OCI-LY1 (cell line): ENCODE measurements around the gene IGFBP2.

Source experiments
- H2AFZ ChIP-seq: fragments of 200-600 bp; sonication (generic), shearing (Covaris generic); 2 replicates; pipeline ENCODE4 v1.6.0; 2014; ENCODE audit warnings: antibody characterized with exemption, mild to moderate bottlenecking, low read length
- H3F3A ChIP-seq: fragments of 200-600 bp; sonication (generic), shearing (Covaris generic); 2 replicates; pipeline ENCODE4 v1.6.0; 2014; ENCODE audit warnings: mild to moderate bottlenecking, antibody characterized with exemption, low read length, moderate library complexity; ENCODE audit not compliant: insufficient read depth
- H3K27ac ChIP-seq: fragments of 200-600 bp; sonication (generic); 2 replicates; pipeline ENCODE4 v1.5.1; 2014; ENCODE audit warnings: low read length, mixed run types, mild to moderate bottlenecking, low read depth; ENCODE audit not compliant: poor library complexity, severe bottlenecking
- H3K27me3 ChIP-seq: fragments of 200-600 bp; sonication (generic); 2 replicates; pipeline ENCODE4 v1.6.0; 2014; ENCODE audit warnings: antibody characterized with exemption, mild to moderate bottlenecking, low read length, moderate library complexity; ENCODE audit not compliant: insufficient read depth
- H3K36me3 ChIP-seq: fragments of 200-600 bp; sonication (generic); 2 replicates; pipeline ENCODE4 v1.6.1; 2014; ENCODE audit warnings: mild to moderate bottlenecking, antibody characterized with exemption, low read length, moderate library complexity, mixed read lengths; ENCODE audit not compliant: insufficient read depth
- H3K4me1 ChIP-seq: fragments of 200-600 bp; sonication (generic); 2 replicates; pipeline ENCODE4 v1.5.1; 2014; ENCODE audit warnings: mild to moderate bottlenecking, low read length, moderate library complexity; ENCODE audit not compliant: insufficient read depth, severe bottlenecking
- H3K4me2 ChIP-seq: fragments of 200-600 bp; sonication (generic), shearing (Covaris generic); 2 replicates; pipeline ENCODE4 v1.6.1; 2014; ENCODE audit warnings: low read length
- H3K4me3 ChIP-seq: fragments of 200-600 bp; sonication (generic); 2 replicates; pipeline ENCODE4 v1.5.1; 2014; ENCODE audit warnings: low read length, low read depth, mild to moderate bottlenecking, mixed read lengths; ENCODE audit not compliant: poor library complexity, severe bottlenecking
- H3K79me2 ChIP-seq: fragments of 200-600 bp; shearing (Covaris generic); 2 replicates; pipeline ENCODE4 v1.6.1; 2016; ENCODE audit warnings: mixed run types, low read length, mixed read lengths; ENCODE audit not compliant: insufficient read depth
- H3K9ac ChIP-seq: fragments of 200-600 bp; sonication (generic), shearing (Covaris generic); 2 replicates; pipeline ENCODE4 v1.6.1; 2014; ENCODE audit warnings: mild to moderate bottlenecking, low read length, mixed read lengths
- H3K9me2 ChIP-seq: fragments of 200-600 bp; sonication (generic), shearing (Covaris generic); 2 replicates; pipeline ENCODE4 v1.6.1; 2014; ENCODE audit warnings: low read depth, mild to moderate bottlenecking, low read length, mixed read lengths
- H3K9me3 ChIP-seq: fragments of 200-600 bp; shearing (Covaris generic); 2 replicates; pipeline ENCODE4 v1.6.1; 2014; ENCODE audit warnings: low read length, mixed read lengths
- H4K20me1 ChIP-seq: fragments of 200-600 bp; sonication (generic), shearing (Covaris generic); 2 replicates; pipeline ENCODE4 v1.6.0; 2016; ENCODE audit warnings: mild to moderate bottlenecking, low read length; ENCODE audit not compliant: insufficient read depth
- CTCF ChIP-seq: fragments of 200-600 bp; sonication (generic), shearing (Covaris generic); IDR thresholded peaks from 2 replicates; pipeline ENCODE4 v1.5.1; 2017; ENCODE audit warnings: mild to moderate bottlenecking, antibody characterized with exemption, low read length, moderate library complexity, mixed read lengths
- EZH2 ChIP-seq: fragments of 200-600 bp; sonication (generic), shearing (Covaris generic); IDR thresholded peaks from 2 replicates; pipeline ENCODE4 v1.8.0; 2017; ENCODE audit warnings: borderline replicate concordance, mixed run types, mild to moderate bottlenecking, antibody characterized with exemption, low read length, moderate library complexity, mixed read lengths

IGFBP2 gene

GRCh38 chr2:216624251-216624650, 9.0 kb upstream of the IGFBP2 start:
- H3K9me3 ChIP-seq = no peaks in the 10 kb centered on the region
- H3K9me2 ChIP-seq = no peaks in the 10 kb centered on the region
- H3K4me3 ChIP-seq = no peak overlapping the region
- no peaks in the 10 kb centered on the region for H4K20me1 ChIP-seq
- H3K27ac ChIP-seq = no peak overlapping the region
- no peak overlapping the region for H2AFZ ChIP-seq
- H3K79me2 ChIP-seq = no peaks in the 10 kb centered on the region
- H3K27me3 ChIP-seq = no peaks in the 10 kb centered on the region
- H3F3A ChIP-seq = no peaks in the 10 kb centered on the region
- TF ChIP-seq EZH2 = no peak
- no peak for TF ChIP-seq CTCF
- H3K4me2 ChIP-seq = no peak overlapping the region
- H3K9ac ChIP-seq = no peak overlapping the region
- peaks cover 3% of the 10 kb centered on the region for H3K4me1 ChIP-seq
- H3K36me3 ChIP-seq = no peaks in the 10 kb centered on the region

- Histone ChIP-seq H4K20me1 (no peaks in the 10 kb centered on the region), H3K27ac (no peak overlapping the region), H3K4me3 (no peak overlapping the region), H2AFZ (no peak overlapping the region), H3K4me1 (peaks cover 3% of the 10 kb centered on the region), H3K9ac (no peak overlapping the region), H3K36me3 (no peaks in the 10 kb centered on the region), H3K9me3 (no peaks in the 10 kb centered on the region), H3K79me2 (no peaks in the 10 kb centered on the region), H3K9me2 (no peaks in the 10 kb centered on the region), H3K4me2 (no peak overlapping the region), H3F3A (no peaks in the 10 kb centered on the region), H3K27me3 (no peaks in the 10 kb centered on the region)
- TF ChIP-seq EZH2 (no peak), CTCF (no peak)
Observed at GRCh38 chr2:216626168-216626874, 6.9 kb upstream of the IGFBP2 start.

- no peak overlapping the region for H2AFZ ChIP-seq
- no peaks in the 10 kb centered on the region for H3K27me3 ChIP-seq
- H3K9me2 ChIP-seq = no peaks in the 10 kb centered on the region
- no peak overlapping the region for H3K4me3 ChIP-seq
- no peaks in the 10 kb centered on the region for H3K9me3 ChIP-seq
- H3K36me3 ChIP-seq = no peaks in the 10 kb centered on the region
- no peak for TF ChIP-seq EZH2
- TF ChIP-seq CTCF = no peak
- H3F3A ChIP-seq = no peaks in the 10 kb centered on the region
- H3K27ac ChIP-seq = no peak overlapping the region
- H4K20me1 ChIP-seq = no peaks in the 10 kb centered on the region
- no peak overlapping the region for H3K4me2 ChIP-seq
- no peak overlapping the region for H3K9ac ChIP-seq
- H3K4me1 ChIP-seq = peaks cover 3% of the 10 kb centered on the region
- no peaks in the 10 kb centered on the region for H3K79me2 ChIP-seq
Observed at GRCh38 chr2:216626875-216627245, 6.4 kb upstream of the IGFBP2 start.
